Activated T-cell treated with anti-CD3 and anti-CD28 coated beads, Interleukin-2, amount 50 U/mL, for 24 hours (primary cell): ENCODE results near the gene RPL10.
A peak's percentile ranks its signal among the peaks of the same experiment; 100 is the strongest.

Source experiments
- DNase-seq: peaks from one replicate; pipeline ENCODE4 v3.0.0-alpha.2; 2020
- H3K27ac Mint-ChIP-seq: 2 replicates; pipeline ENCODE4 v1.8.0; 2020; ENCODE audit warnings: mild to moderate bottlenecking, mixed read lengths
- H3K27me3 Mint-ChIP-seq: 2 replicates; pipeline ENCODE4 v1.8.0; 2020; ENCODE audit warnings: mixed read lengths
- H3K36me3 Mint-ChIP-seq: 2 replicates; pipeline ENCODE4 v1.8.0; 2020; ENCODE audit warnings: low read depth, mixed read lengths
- H3K4me1 Mint-ChIP-seq: 2 replicates; pipeline ENCODE4 v1.8.0; 2020; ENCODE audit warnings: low read depth, mixed read lengths
- H3K4me3 Mint-ChIP-seq: 2 replicates; pipeline ENCODE4 v1.8.0; 2020; ENCODE audit warnings: mild to moderate bottlenecking, moderate library complexity, mixed read lengths
- H3K9me3 Mint-ChIP-seq: 2 replicates; pipeline ENCODE4 v1.8.0; 2020; ENCODE audit warnings: mixed read lengths

The RPL10 gene

GRCh38 chrX:154397888-154398667 is at the start of gene RPL10:
TSS of gene RPL10 (plus strand) at chrX:154398377. CDS start at chrX:154398520, 143 bp downstream.
- H3K4me1 Mint-ChIP-seq, result peaks cover 8% of the 10 kb centered on the region
- H3K27me3 Mint-ChIP-seq, result peaks cover 10% of the 10 kb centered on the region

GRCh38 chrX:154348646-154349358 is 49.4 kb upstream of the RPL10 start:
- Mint-ChIP-seq H3K36me3 (peaks cover 57% of the 10 kb centered on the region), H3K27ac (peak overlapping the region; percentile 66), H3K4me1 (peaks cover 55% of the 10 kb centered on the region), H3K4me3 (no peak overlapping the region), H3K9me3 (no peaks in the 10 kb centered on the region), H3K27me3 (no peaks in the 10 kb centered on the region)
- no peak for DNase-seq

More at GRCh38 chrX:154397888-154398667, at the start of gene RPL10:
- peaks cover 47% of the 10 kb centered on the region for H3K36me3 Mint-ChIP-seq
- H3K4me3 Mint-ChIP-seq, result peak within 1 kb of the TSS; percentile 89
- peak within 1 kb of the TSS; percentile 99 for H3K27ac Mint-ChIP-seq
- peak; percentile 89 for DNase-seq
- no peaks in the 10 kb centered on the region for H3K9me3 Mint-ChIP-seq

GRCh38 chrX:154349359-154349935 is 48.7 kb upstream of the RPL10 start:
- peaks cover 63% of the 10 kb centered on the region for H3K36me3 Mint-ChIP-seq
- H3K27ac Mint-ChIP-seq, result peak overlapping the region; percentile 63
- no peaks in the 10 kb centered on the region for H3K9me3 Mint-ChIP-seq
- no peak for DNase-seq
- peaks cover 62% of the 10 kb centered on the region for H3K4me1 Mint-ChIP-seq
- H3K4me3 Mint-ChIP-seq, result no peak overlapping the region
- H3K27me3 Mint-ChIP-seq, result no peaks in the 10 kb centered on the region

GRCh38 chrX:154349979-154350378 is 48.2 kb upstream of the RPL10 start:
- Mint-ChIP-seq H3K4me3 (no peak overlapping the region), H3K36me3 (peaks cover 68% of the 10 kb centered on the region), H3K4me1 (peaks cover 64% of the 10 kb centered on the region), H3K9me3 (no peaks in the 10 kb centered on the region), H3K27me3 (no peaks in the 10 kb centered on the region), H3K27ac (peak overlapping the region; percentile 63)
- no peak for DNase-seq

GRCh38 chrX:154350429-154351182 is 47.6 kb upstream of the RPL10 start:
- no peaks in the 10 kb centered on the region for H3K9me3 Mint-ChIP-seq
- H3K4me1 Mint-ChIP-seq, result peaks cover 65% of the 10 kb centered on the region
- H3K27me3 Mint-ChIP-seq, result no peaks in the 10 kb centered on the region
- no peak for DNase-seq
- H3K4me3 Mint-ChIP-seq, result no peak overlapping the region
- peaks cover 72% of the 10 kb centered on the region for H3K36me3 Mint-ChIP-seq
- peak overlapping the region; percentile 63 for H3K27ac Mint-ChIP-seq

- Mint-ChIP-seq H3K27me3 (no peaks in the 10 kb centered on the region), H3K4me1 (peaks cover 70% of the 10 kb centered on the region), H3K4me3 (no peak overlapping the region), H3K27ac (peak overlapping the region; percentile 79), H3K36me3 (peaks cover 79% of the 10 kb centered on the region), H3K9me3 (no peaks in the 10 kb centered on the region)
- DNase-seq, result peak; percentile 46
Measured at GRCh38 chrX:154351183-154352011, 46.8 kb upstream of the RPL10 start.

- H3K9me3 Mint-ChIP-seq, result no peaks in the 10 kb centered on the region
- H3K4me1 Mint-ChIP-seq, result peaks cover 71% of the 10 kb centered on the region
- DNase-seq, result no peak
- peaks cover 85% of the 10 kb centered on the region for H3K36me3 Mint-ChIP-seq
- H3K27me3 Mint-ChIP-seq, result no peaks in the 10 kb centered on the region
- H3K27ac Mint-ChIP-seq, result peak overlapping the region; percentile 79
- H3K4me3 Mint-ChIP-seq, result no peak overlapping the region
Measured at GRCh38 chrX:154352012-154352401, 46.2 kb upstream of the RPL10 start.

- H3K27ac Mint-ChIP-seq, result no peak overlapping the region
- H3K4me3 Mint-ChIP-seq, result no peak overlapping the region
- DNase-seq, result no peak
Measured at GRCh38 chrX:154352466-154352865, 45.7 kb upstream of the RPL10 start.

GRCh38 chrX:154353172-154353843 is 44.9 kb upstream of the RPL10 start:
- peaks cover 71% of the 10 kb centered on the region for H3K4me1 Mint-ChIP-seq
- no peaks in the 10 kb centered on the region for H3K27me3 Mint-ChIP-seq
- no peak for DNase-seq
- H3K27ac Mint-ChIP-seq, result no peak overlapping the region
- H3K4me3 Mint-ChIP-seq, result no peak overlapping the region
- H3K36me3 Mint-ChIP-seq, result peaks cover 94% of the 10 kb centered on the region
- no peaks in the 10 kb centered on the region for H3K9me3 Mint-ChIP-seq

More at GRCh38 chrX:154352466-154352865, 45.7 kb upstream of the RPL10 start:
- no peaks in the 10 kb centered on the region for H3K9me3 Mint-ChIP-seq
- no peaks in the 10 kb centered on the region for H3K27me3 Mint-ChIP-seq
- peaks cover 69% of the 10 kb centered on the region for H3K4me1 Mint-ChIP-seq
- peaks cover 89% of the 10 kb centered on the region for H3K36me3 Mint-ChIP-seq

GRCh38 chrX:154354013-154354412 is 44.2 kb upstream of the RPL10 start:
- H3K36me3 Mint-ChIP-seq, result peaks cover 95% of the 10 kb centered on the region
- no peak for DNase-seq
- H3K27me3 Mint-ChIP-seq, result no peaks in the 10 kb centered on the region
- peaks cover 74% of the 10 kb centered on the region for H3K4me1 Mint-ChIP-seq
- no peak overlapping the region for H3K4me3 Mint-ChIP-seq
- H3K9me3 Mint-ChIP-seq, result no peaks in the 10 kb centered on the region
- H3K27ac Mint-ChIP-seq, result no peak overlapping the region

- H3K4me1 Mint-ChIP-seq, result peaks cover 72% of the 10 kb centered on the region
- no peak overlapping the region for H3K27ac Mint-ChIP-seq
- H3K4me3 Mint-ChIP-seq, result no peak overlapping the region
- DNase-seq, result no peak
- peaks cover 92% of the 10 kb centered on the region for H3K36me3 Mint-ChIP-seq
- H3K27me3 Mint-ChIP-seq, result no peaks in the 10 kb centered on the region
- no peaks in the 10 kb centered on the region for H3K9me3 Mint-ChIP-seq
Measured at GRCh38 chrX:154354516-154354915, 43.7 kb upstream of the RPL10 start.

- H3K27me3 Mint-ChIP-seq, result no peaks in the 10 kb centered on the region
- H3K4me1 Mint-ChIP-seq, result peaks cover 65% of the 10 kb centered on the region
- H3K4me3 Mint-ChIP-seq, result no peak overlapping the region
- DNase-seq, result no peak
- H3K9me3 Mint-ChIP-seq, result no peaks in the 10 kb centered on the region
- H3K27ac Mint-ChIP-seq, result peak overlapping the region; percentile 40
- peaks cover 92% of the 10 kb centered on the region for H3K36me3 Mint-ChIP-seq
Measured at GRCh38 chrX:154355094-154355775, 42.9 kb upstream of the RPL10 start.

GRCh38 chrX:154355776-154356140 is 42.4 kb upstream of the RPL10 start:
- Mint-ChIP-seq H3K4me1 (peaks cover 62% of the 10 kb centered on the region), H3K36me3 (peaks cover 90% of the 10 kb centered on the region), H3K9me3 (no peaks in the 10 kb centered on the region), H3K27me3 (no peaks in the 10 kb centered on the region), H3K27ac (no peak overlapping the region), H3K4me3 (no peak overlapping the region)
- no peak for DNase-seq
